COLO829 (cell line): ENCODE measurements around the gene CDR2L.
"Not testable (repeated sequence)": the region's sequence is repeated elsewhere in the genome, so short reads cannot be mapped to it uniquely, and the experiment has no call there.

Experiments used
- DNase-seq: peaks from one replicate; pipeline ENCODE4 v3.0.0; 2012; ENCODE audit warnings: low spot score

The CDR2L gene

GRCh38 chr17:75011401-75012095 lies 24.1 kb downstream of the CDR2L start:
- DNase-seq = peak; percentile 39

GRCh38 chr17:75012096-75012345 lies 24.6 kb downstream of the CDR2L start:
- DNase-seq = no peak

- DNase-seq = peak; percentile 74
These were observed 25.1 kb downstream of the CDR2L start, which contains the start of gene MRPL58 for GRCh38 chr17:75012346-75013091. Gene MRPL58, plus strand, starts transcription at chr17:75012670. Its CDS starts 17 bp downstream, at chr17:75012687.

- DNase-seq = no peak
These were observed 25.7 kb downstream of the CDR2L start for GRCh38 chr17:75013092-75013559.

- DNase-seq = no peak
These were observed 31.7 kb downstream of the CDR2L start for GRCh38 chr17:75019146-75019545.

GRCh38 chr17:75019710-75020109 lies 32.3 kb downstream of the CDR2L start:
- DNase-seq = no peak

GRCh38 chr17:75020331-75021110 lies 33.1 kb downstream of the CDR2L start:
- no peak for DNase-seq

- no peak for DNase-seq
These were observed 37.4 kb downstream of the CDR2L start for GRCh38 chr17:75024686-75025397.

- DNase-seq = not testable (repeated sequence)
These were observed 37.9 kb downstream of the CDR2L start for GRCh38 chr17:75025398-75025734.

- DNase-seq = not testable (repeated sequence)
These were observed 39.2 kb downstream of the CDR2L start for GRCh38 chr17:75026650-75027049.

GRCh38 chr17:75030161-75030560 lies 42.7 kb downstream of the CDR2L start:
- no peak for DNase-seq

GRCh38 chr17:75031972-75032719 lies 44.7 kb downstream of the CDR2L start:
- DNase-seq = peak; percentile 59

GRCh38 chr17:75032720-75033280 lies 45.4 kb downstream of the CDR2L start:
- no peak for DNase-seq

GRCh38 chr17:75033346-75034235 lies 46.2 kb downstream of the CDR2L start:
- peak; percentile 85 for DNase-seq

- DNase-seq = peak; percentile 76
These were observed 46.9 kb downstream of the CDR2L start for GRCh38 chr17:75034236-75034908.

- no peak for DNase-seq
These were observed 49.3 kb downstream of the CDR2L start for GRCh38 chr17:75036643-75037268.

- no peak for DNase-seq
These were observed 51.8 kb downstream of the CDR2L start for GRCh38 chr17:75039238-75039637.

GRCh38 chr17:75041656-75042280 lies 54.3 kb downstream of the CDR2L start:
- DNase-seq = no peak

GRCh38 chr17:75043789-75044188 lies 56.4 kb downstream of the CDR2L start:
- not testable (repeated sequence) for DNase-seq
